Activated CD8-positive, alpha-beta memory T cell treated with anti-CD3 and anti-CD28 coated beads, Interleukin-2, amount 50 U/mL, for 1 hour (primary cell): ENCODE measurements around the gene ADAM15.
A peak's percentile ranks its signal among the peaks of the same experiment; 100 is the strongest.

ENCODE experiments used
- DNase-seq: peaks from one replicate; pipeline ENCODE4 v3.0.0-alpha.2; 2020; ENCODE audit errors: extremely low read depth

Gene ADAM15, protein sequence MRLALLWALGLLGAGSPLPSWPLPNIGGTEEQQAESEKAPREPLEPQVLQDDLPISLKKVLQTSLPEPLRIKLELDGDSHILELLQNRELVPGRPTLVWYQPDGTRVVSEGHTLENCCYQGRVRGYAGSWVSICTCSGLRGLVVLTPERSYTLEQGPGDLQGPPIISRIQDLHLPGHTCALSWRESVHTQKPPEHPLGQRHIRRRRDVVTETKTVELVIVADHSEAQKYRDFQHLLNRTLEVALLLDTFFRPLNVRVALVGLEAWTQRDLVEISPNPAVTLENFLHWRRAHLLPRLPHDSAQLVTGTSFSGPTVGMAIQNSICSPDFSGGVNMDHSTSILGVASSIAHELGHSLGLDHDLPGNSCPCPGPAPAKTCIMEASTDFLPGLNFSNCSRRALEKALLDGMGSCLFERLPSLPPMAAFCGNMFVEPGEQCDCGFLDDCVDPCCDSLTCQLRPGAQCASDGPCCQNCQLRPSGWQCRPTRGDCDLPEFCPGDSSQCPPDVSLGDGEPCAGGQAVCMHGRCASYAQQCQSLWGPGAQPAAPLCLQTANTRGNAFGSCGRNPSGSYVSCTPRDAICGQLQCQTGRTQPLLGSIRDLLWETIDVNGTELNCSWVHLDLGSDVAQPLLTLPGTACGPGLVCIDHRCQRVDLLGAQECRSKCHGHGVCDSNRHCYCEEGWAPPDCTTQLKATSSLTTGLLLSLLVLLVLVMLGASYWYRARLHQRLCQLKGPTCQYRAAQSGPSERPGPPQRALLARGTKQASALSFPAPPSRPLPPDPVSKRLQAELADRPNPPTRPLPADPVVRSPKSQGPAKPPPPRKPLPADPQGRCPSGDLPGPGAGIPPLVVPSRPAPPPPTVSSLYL

DNA sequence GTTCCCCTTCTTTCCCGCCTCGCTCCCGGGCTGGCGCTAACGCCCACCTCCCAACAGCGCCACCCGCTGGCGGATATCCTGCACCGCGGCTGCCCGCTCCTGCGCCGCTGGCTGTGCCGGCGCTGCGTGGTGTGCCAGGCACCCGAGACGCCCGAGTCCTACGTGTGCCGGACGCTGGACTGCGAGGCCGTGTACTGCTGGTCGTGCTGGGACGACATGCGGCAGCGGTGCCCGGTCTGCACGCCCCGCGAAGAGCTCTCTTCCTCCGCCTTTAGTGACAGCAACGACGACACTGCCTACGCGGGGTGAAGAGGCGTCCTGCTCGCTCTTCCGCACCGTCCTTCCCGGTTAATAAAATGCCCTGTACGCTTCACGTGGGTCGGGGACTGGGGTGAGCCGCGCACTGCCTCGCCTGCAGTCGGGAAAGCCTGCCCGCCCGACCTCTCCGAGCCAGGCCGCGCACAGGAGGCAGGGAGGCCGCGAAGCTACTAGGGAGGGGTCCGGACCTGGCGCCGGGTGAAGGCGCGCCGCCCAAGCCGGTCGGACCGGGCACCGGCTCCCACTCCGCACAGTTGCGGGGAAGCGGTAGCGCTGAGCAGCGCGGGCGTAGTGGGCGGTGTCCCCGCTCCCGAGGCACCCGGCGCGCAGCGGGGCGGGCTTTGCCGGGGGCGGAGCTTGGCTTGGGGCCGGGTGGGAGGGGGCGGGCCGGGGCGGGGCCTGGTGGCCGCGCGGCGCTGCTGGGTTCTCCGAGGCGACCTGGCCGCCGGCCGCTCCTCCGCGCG lies at the start of gene ADAM15:
Gene ADAM15 (plus strand): TSS at position 757 of the 782 bp plus-strand sequence. CDS start 71 bp downstream, outside the sequence.
- no peak for DNase-seq

DNA sequence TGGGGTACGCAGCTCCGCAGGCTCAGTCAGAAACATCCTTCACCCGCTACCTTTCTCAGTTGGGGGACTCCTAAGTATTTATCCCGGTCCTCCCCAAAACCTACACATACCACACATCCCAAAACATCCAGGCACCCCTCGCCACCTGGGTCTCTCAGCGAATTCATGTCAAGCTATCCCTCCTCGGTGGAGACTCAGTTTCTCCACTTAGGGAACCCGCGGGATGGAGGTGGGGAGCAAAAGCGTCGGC lies 49.8 kb upstream of the ADAM15 start:
- no peak for DNase-seq

DNA sequence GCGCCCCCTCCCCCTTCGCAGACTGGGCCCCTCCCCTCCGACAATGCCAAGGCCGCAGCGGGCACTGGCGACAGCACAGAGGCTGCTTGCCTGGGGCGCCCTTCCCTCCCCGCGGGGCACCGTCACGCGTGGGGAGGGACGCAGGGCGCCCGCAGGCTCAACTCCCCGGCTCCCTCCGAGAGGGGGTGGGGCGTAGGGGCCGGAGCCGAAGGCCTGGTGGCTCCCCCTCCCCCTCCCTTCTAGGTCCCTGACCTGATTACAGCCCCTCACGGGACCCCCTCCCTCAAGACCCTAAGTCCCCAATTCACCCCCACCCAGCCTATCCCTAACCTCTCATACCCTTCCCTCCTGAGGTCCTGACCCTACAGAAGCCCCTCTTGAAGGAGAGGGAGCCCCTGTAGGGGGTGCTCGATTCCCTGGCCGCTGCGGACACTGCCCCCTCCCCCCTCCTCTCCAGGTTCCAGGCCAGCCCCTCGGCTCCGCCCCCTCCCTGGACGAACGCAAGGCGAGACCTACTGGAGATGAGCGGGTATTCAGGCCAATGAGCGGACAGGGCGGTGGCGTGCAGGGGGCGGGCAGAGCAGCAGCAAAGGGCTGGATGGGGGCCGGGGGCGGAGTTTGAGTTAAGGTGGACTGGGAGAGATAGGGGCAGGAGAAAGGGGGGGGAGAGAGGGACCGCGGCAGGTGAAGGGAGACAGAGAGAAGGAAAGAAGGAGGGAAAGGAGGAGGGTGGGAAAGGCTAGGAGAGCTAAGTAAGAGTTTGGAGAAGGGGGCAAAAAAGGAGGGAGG lies 49.2 kb upstream of the ADAM15 start:
- peak; percentile 93 for DNase-seq

DNA sequence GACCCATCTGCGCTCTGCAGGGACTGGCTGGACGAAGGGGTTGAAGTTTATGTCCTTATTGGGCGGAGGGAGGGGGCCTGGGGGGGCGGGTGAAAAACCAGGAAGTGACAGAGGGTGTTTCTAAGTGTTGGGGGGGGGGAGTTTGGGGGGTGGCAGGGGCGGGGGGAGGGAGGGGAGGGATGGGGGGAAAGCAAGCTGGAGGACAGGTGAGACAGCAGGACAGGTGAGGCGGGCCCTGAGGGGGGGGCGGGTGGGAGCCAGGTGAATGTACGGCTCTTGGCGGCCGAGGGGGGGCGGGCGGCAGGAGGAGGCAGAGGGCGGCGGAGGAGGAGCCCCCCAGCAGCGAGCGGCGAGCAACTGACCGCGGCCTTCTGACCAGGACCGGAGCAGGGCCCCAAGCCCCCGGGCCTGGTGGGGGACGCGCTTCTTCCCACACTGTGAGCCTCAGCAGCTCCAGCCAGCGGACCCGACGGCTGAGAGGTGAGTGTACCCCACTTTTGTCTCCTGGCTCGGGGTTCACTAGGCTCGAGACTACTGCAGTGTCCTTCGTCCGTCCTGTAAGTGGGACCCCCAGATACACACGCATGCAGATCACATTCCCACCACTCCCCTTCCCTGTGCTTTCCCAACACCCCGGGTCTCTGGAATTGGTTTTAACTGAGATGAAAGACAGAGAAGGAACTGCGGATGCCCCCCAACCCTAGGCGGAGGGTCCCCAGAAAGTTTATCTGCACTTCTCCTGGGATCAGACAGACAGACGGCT lies 48.5 kb upstream of the ADAM15 start, which contains the start of gene ZBTB7B:
Gene ZBTB7B (plus strand): TSS at position 339 of the 763 bp plus-strand sequence. CDS start 11,859 bp downstream, outside the sequence.
- no peak for DNase-seq

DNA sequence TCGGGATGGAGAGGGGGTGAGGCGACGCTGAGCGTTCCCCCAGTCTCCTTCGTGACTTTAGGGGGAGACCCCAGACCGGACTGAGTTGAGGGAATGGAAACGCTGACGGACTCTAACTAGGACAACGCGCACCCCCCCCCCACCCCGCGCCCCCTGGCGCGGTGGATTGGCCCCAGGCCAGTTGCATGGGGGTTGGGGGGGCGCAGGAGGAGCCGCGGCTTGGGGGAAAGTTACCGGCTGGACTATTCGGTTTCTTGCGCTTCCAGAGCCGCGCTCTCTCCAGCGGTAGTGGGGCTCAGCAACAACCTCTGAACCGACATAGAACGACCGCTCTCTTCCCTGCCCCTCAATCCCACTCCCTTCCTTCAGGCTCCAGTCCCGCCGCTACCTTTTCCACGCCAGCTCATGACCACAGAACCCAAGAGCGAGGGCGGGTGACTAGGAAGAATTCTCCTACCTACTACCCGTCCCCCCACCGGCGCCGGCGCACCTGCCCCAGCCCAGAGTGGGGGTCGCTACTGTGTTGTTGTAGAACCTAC lies 47.8 kb upstream of the ADAM15 start:
- DNase-seq, result no peak

DNA sequence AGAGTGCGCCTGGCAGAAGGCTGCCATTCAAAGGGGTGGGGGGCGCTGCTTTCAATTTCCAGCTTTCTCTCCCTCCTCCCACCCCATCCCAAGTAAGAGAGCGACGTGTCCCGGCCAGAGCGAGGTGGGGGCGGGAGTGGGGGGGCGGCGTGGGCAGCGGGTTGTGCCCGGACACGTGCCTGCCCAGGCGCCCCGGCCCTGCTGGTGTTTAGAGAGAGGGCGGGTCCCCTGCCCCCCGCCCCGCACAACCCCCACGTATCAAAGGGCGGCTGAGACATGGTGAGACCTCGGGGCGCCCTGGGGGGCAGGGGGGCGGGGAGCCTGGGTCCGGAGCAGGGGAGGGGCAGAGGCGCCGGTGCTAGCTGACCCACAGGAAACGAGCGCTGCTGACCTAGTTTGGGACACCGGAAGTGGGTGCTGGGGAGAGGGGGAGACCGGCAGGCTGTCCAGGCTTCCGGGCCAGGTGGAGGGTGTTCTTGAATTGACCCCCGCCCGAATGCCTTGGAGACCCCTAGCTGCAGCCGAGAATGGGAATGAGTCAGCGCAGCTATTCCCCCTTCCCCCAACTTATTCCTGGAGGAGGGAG lies 47.3 kb upstream of the ADAM15 start:
- no peak for DNase-seq

DNA sequence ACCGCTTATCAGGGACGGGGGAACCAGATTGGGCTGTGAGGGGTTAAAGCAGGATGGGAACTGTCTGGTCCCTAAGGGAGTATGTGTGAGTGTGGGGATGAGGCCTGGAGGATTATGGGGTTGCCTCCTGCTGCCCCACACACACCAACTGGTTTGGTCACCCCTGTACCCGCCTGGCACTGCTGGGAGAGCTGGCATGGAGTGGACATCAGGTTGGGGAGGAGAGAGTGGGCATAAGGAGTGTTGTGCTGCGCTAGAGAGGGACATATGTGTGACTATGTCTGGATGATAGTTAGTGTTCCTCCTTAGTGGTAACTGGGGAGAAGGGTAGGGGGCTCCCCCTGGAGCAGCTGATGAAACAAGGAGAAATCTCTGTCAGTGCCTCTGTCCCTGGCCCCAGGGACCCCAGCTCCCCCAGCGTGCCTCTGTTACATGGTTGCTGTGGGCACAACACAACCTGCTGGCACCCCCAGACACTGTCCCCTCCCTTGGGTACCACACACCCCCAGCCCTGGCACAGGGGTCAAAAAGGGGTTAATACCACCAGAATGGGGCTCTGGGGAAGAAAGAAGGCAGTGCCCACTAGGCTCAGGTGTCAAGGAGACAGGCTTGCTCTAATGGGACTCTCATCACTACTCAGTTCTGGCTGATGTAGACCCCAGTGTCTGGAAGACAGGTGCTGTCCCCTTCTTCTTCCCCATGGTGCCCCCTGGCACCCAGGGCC lies 46.6 kb upstream of the ADAM15 start:
- no peak for DNase-seq

DNA sequence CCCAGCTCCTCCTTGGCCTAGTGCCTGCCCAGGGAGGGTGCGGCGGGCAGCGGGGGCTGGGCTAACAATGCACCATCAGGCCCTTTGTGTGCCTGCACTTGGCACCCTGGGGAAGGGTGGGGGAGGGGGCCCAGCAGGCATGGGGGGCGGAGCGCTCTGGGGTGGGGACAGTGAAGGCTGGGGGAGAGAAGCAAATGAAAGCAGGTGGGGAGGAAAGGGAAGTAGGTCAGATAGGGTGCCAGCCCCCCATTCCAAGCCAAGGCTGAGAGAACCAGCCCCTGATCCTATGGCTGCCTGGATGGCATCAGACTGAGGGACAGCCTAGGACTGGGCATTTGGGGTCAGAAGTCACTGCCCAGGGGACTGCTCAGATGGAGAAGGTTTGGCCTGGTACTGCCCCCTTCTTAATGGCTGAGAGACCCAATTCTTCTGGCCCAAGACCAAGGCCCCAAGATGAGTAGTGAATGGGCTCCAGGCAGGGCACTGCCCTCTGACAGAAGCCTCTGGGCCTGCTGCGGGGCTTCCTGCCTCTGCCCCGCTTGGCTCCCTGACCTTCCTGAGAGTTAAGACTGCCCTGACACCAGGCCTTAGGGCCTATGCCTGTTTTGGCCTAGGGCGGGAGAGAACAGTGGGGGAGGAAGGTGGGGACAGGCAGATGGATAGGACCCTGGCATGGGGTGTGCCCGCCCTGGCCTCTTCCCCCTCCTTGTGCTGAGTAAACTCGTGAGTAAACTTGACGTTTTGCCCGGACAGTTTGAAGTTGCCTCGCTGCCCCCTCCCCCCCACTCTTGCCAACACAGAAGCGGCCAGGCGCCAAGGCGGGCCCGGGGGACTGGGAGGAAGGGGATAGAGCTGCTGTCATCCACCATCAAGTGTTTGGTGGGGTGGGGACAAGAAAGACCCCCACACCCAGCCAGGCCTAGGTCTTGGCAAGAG lies 45.8 kb upstream of the ADAM15 start:
- no peak for DNase-seq

DNA sequence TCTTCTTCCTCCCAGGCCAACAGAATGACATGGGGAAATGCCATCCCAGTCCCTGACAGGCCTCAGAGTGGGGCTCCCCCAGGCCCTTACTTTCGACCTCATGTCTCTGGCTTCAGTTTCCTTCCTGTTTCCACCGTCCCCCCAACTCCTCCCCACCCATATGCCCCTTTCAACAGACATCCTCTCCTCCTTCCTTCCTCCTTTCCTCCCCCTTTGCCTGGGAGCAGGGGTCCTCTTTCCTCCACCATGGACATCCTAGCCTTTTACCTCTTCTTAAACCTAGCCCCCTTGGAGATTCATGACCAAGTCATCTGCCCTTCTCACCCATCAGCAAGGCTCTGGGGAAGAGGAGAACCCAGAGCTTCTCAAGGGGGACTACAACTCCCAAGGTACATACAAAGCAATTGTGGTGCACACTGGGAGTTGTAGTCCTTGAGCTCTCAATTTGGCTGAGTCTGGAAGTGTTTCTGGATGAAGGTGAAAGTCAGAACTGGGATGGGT lies 44.5 kb upstream of the ADAM15 start:
- no peak for DNase-seq

DNA sequence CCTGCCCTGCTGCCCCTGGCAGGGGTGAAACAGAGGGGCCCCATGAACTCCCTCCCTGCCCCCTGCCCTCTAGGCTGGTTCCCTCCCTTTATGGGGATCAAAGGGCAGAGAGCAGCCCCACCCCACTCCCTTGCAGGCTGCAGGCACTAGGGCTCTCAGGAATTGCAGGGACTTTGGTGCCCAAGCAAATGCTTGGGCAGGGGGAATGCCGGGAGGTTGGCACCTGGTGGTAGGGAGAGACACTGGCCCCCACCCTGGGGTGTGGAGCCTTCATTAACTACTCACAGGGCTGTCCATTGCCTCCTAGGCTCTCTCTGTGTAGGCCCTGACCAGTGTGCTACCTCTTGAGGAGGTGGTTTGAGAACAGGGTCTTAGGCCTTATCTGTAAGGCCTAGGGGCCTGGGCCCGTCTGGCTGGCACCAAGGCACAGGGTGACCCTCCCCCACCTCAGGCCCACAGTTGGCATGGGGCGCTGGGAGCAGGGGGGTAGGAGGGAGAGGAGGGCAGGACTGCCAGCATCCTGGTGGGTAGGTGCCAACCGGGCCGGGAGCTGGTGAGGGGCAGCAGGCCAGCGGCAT lies 43.8 kb upstream of the ADAM15 start:
- DNase-seq, result no peak

DNA sequence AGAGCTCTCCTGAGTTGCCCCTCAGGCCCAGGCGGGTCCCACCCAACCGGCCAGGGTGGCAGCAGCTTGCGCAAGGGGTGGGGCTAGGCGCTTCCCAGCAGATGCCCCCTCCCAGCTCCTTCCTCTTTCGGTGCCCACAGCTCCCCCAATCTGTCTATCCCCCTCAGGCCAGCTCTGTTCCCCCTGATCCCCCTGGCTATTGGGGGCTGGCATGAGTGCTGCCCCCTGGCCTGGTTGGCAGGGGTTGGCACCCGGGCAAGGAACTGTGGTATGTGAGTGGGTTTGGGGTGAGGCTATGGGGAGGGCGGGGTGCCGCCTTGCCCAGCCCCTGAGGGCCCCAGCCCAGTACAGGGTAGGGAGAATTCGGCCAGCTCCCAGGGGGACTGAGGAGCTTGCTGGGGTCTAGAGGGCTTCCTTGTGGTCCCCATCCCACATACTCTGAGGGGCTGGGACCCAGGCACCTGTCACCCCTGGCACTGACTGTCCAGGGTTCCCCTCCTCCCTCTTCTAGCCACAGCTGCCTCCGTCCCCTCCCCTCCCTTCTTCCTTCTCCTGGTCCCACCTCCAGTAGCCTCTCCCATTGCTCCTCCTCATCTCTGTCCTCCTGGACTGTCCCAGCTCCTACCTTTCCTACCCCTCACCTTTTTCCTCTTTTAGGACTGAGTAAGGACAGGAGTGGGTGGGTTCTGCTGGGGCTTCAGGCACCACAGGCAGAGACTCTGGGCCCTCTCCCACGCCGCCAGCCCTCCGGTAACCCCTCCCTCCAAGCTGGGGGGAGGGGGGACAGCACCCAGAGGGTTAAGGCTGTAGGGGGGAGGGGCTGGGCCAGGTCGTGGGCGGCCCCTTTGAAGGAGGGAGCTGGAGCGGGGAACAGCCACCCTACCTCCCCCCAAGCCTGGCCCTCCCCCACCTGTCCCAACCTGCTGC lies 42.8 kb upstream of the ADAM15 start:
- DNase-seq, result no peak

DNA sequence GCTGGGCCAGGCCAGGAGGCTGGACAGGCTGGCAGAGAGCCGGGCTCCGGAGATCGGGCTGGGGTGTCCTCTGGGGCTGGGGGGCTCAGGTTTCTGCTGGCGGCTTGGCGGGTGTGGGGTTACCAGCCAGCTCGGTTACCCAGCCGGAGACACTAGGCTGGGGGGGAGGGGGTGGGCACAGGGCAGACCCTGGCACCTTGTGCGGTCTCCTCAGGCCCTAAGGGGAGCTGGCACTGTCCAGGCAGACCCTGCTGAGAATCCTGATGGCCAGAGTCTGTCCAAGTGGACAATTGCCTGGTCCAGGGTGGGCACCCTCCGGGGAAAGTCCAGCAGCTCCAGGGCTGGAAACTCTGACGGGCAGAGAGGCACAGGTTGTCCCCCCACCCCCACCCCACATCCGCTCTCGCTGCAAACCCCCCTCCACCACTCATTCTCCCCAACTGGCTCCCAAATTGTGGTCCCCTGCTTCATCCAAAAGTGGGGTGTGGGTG lies 41.9 kb upstream of the ADAM15 start:
- DNase-seq, result no peak

DNA sequence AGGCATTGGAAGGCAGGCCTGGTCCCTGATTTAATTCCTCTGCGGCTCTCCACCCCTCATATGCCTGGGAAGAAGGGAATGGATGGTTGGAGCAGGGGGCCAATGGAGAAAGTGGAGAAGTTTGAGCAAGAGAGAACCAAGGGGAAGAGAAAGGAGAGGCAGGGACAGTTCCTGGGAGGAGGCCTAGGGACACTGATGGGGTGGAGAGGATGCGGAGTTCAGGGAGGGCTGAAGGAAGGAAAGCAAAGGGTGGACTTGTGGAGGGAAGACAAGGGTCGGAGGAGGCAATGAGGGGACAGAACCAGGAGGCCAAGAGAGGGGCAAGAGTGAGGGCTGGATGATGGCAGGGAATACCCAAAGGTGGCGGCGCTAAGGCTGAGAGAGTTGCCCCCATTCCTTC lies 41.4 kb upstream of the ADAM15 start:
- no peak for DNase-seq

DNA sequence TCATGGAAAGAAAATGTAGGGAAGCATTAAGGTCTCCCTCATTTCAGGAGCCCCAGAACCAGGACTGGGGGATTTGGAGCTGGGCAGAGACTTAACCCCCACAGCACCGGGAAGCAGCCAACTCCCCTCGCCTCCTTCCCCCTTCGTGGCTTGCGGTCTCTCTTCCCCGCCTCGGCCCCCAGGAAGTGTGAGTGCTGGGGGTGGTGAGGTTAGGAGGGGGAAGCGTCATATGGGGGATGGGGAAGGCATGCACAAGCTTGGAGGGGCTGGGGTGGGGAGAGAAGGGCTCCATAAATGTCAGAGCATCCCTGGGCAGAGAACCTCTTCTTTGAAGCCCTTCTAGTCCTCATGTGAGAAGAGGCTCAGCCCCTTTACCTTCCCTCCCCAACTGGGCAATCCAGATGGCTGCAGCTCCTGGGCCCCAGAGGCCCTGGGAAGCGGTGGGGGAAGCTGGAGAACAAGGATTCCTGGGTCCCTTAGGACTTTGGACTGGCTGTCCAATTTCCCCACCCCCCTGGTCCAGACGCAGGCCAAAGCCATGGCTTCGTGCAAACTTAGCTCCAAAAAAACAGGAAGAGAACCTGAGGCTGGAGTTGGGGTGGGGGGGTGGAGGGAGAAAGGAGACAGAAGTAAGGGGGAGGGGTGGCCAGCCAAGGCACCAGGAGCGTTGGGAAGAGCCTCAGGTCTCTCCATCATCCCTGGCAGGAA lies 40.8 kb upstream of the ADAM15 start:
- DNase-seq, result no peak

DNA sequence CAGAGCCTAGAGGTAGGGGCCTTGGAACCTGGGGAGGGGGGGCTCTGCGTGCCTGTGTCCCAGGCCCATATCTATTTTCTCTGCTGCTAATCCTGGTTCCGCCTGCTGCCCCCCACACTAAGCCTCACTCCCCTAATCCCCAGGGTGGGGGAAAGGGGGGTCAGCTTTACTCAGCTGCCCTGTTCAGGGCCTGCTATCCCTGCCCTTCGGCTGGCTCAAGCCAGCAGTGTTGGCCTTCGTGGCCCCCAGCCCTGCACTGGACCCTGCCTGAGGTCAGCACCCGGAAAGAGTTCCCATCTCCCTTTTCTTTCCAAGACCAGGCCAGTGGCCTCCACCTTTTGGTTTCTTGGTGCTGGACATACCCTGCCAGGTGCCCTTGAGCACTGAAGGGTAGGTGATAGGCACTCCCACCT lies 40.1 kb upstream of the ADAM15 start:
- DNase-seq, result no peak
